Measurements from ENCODE around the gene CRYBB1.

Gene CRYBB1

GRCh38 chr22:26549902-26550497 is 67.8 kb downstream of the CRYBB1 start:
- DNase-seq = no peak
